ENCODE measurements around the gene LYPLAL1.

DNA sequence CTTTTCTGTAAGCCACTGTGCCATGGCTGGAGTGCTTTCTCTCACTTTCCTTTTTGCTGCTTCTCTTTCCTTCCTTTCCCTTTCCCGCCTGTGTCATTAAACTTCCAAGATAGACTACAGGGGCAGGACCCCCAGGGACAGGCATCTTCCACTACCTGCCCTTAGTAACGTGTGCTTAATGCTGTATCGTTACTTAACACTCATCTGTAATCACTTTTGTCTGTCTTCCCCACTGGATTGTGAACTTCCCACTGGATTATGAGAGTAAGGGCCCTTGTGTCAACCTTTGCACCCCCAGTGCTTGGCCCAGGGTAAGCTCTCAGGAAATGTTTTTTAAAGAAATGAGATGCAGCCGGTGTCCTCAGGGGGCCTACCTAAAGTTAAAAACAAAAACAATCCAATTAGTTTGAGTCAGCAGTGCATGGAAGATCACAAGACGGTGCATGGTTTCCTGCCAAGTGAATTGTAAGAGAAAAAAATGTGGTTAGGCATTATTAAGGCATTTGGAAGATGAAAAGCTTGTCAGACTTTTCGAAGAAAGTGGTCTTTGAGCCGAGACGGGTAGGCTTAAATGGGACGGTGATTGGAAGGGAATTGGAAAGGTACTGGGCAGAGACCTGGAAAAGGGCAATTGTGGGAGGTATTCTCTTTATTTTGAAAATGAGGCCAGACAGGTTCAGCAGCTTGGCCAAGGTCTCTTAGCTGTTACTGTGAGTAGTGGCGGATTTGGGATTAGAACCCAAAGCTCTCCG lies 958 bp downstream of the LYPLAL1 start:
- TF ChIP-seq CTCF (IDR thresholded peaks at IDR 0.05) (no peak), POLR2A (IDR thresholded peaks at IDR 0.05) (peak in 2 of 3 donors; percentile 13 to 40)
